PC-3 (cell line): ENCODE data around the gene SSUH2. TPM values are rescaled to one million over a fixed set of nuclear protein-coding genes. Genes with fewer than 3 reads are reported as not detected.
"Not testable (repeated sequence)": the region's sequence is repeated elsewhere in the genome, so short reads cannot be mapped to it uniquely, and the experiment has no call there.

ENCODE experiments used
- ATAC-seq: fragments of 200-7000 bp; cut with Tn5 transposase; 2 replicates; pipeline ENCODE4 v1.9.1; 2020; ENCODE audit warnings: mild to moderate bottlenecking, moderate library complexity
- BruUV-seq: library from RNA; stranded (reverse); fragments of 400-500 nt; replicated peaks from 2 replicates; lab custom pipeline; 2021; lab: Mats Ljungman, UMichigan
- CTCF ChIA-PET: fragments of 300-600 bp; sonication (Branson Sonifier 250); formaldehyde crosslinking; loops from one replicate; lab custom pipeline; 2022; ENCODE audit warnings: antibody characterized with exemption; lab: Charles Lee
- POLR2A ChIA-PET: fragments of 300-600 bp; sonication (Branson Sonifier 250); formaldehyde crosslinking; loops from one replicate; lab custom pipeline; 2022; ENCODE audit warnings: antibody characterized with exemption; ENCODE audit not compliant: unreplicated experiment; lab: Charles Lee
- DNase-seq: peaks from one replicate; pipeline ENCODE4 v3.0.0-alpha.2; 2015
- H2AFZ ChIP-seq: fragments of 300-600 bp; sonication (generic); 2 replicates; pipeline ENCODE4 v1.6.0; 2016; ENCODE audit warnings: antibody characterized with exemption, low read length
- H3F3A ChIP-seq: fragments of 300-600 bp; sonication (generic); one replicate; pipeline ENCODE4 v1.6.0; 2017; ENCODE audit warnings: antibody characterized with exemption, low read length, control low read depth, mild to moderate bottlenecking; ENCODE audit not compliant: unreplicated experiment
- H3K27ac ChIP-seq: fragments of 300-600 bp; sonication (generic); 2 replicates; pipeline ENCODE4 v1.5.1; 2016; ENCODE audit warnings: mild to moderate bottlenecking, low read length
- H3K27me3 ChIP-seq: fragments of 300-600 bp; sonication (generic); 2 replicates; pipeline ENCODE4 v1.6.1; 2016; ENCODE audit warnings: low read length, mixed read lengths
- H3K36me3 ChIP-seq: fragments of 300-600 bp; sonication (generic); 2 replicates; pipeline ENCODE4 v1.6.1; 2016; ENCODE audit warnings: low read depth, mixed run types, low read length, mixed read lengths
- H3K4me1 ChIP-seq: fragments of 300-600 bp; sonication (generic); 2 replicates; pipeline ENCODE4 v1.5.1; 2016; ENCODE audit warnings: low read length; ENCODE audit not compliant: insufficient read depth
- H3K4me2 ChIP-seq: fragments of 300-600 bp; sonication (generic); 2 replicates; pipeline ENCODE4 v1.6.0; 2016; ENCODE audit warnings: low read length
- H3K4me3 ChIP-seq: fragments of 300-600 bp; sonication (generic); 2 replicates; pipeline ENCODE4 v1.5.1; 2016; ENCODE audit warnings: mild to moderate bottlenecking, low read length, mixed read lengths
- H3K79me2 ChIP-seq: fragments of 300-600 bp; sonication (generic); 2 replicates; pipeline ENCODE4 v1.6.1; 2017; ENCODE audit warnings: low read length, mixed read lengths
- H3K9ac ChIP-seq: fragments of 300-600 bp; sonication (generic); 2 replicates; pipeline ENCODE4 v1.6.0; 2016; ENCODE audit warnings: mild to moderate bottlenecking, low read length
- H3K9me2 ChIP-seq: fragments of 300-600 bp; sonication (generic); replicated peaks from 2 replicates; pipeline ENCODE4 v1.6.1; 2016; ENCODE audit warnings: mixed run types, low read length, mixed read lengths
- H3K9me3 ChIP-seq: fragments of 300-600 bp; sonication (generic); 2 replicates; pipeline ENCODE4 v1.6.1; 2016; ENCODE audit warnings: low read length, mixed read lengths
- H4K20me1 ChIP-seq: fragments of 300-600 bp; sonication (generic); 2 replicates; pipeline ENCODE4 v1.6.1; 2016; ENCODE audit warnings: low read length, mixed read lengths
- CTCF ChIP-seq: fragments of 300-600 bp; sonication (generic); conservative IDR thresholded peaks from 2 replicates; pipeline ENCODE4 v1.5.1; 2017; ENCODE audit warnings: antibody characterized with exemption, low read depth, mild to moderate bottlenecking, low read length
- EZH2 ChIP-seq: fragments of 300-600 bp; sonication (generic); IDR thresholded peaks from one replicate; pipeline ENCODE4 v1.6.1; 2017; ENCODE audit warnings: antibody characterized with exemption, mild to moderate bottlenecking, low read length; ENCODE audit not compliant: unreplicated experiment
- EZH2phosphoT487 ChIP-seq: fragments of 300-600 bp; sonication (generic); IDR thresholded peaks from 2 replicates; pipeline ENCODE4 v1.6.1; 2018; ENCODE audit warnings: mild to moderate bottlenecking, antibody characterized with exemption, low read length, borderline replicate concordance
- intact Hi-C: fragments of 100-400 bp; cut with micrococcal nuclease; formaldehyde crosslinking; loops from 2 replicates; pipeline ENCODE4 v1.9.0; 2023
- total RNA-seq: library from RNA; depleted of rRNA; stranded (reverse); fragments of >200 nt; gene quantifications from 2 replicates; pipeline ENCODE4 v1.2.3, GENCODE V29; 2014

SSUH2 gene
- total RNA-seq, 1 experiment from 2014 or later: 0.44 TPM

- Histone ChIP-seq H3K27ac (no peak overlapping the region), H4K20me1 (no peaks in the 10 kb centered on the region), H3K4me2 (no peak overlapping the region), H3F3A (no peaks in the 10 kb centered on the region), H3K4me1 (peaks cover 32% of the 10 kb centered on the region), H3K36me3 (no peaks in the 10 kb centered on the region), H3K79me2 (no peaks in the 10 kb centered on the region), H3K9me2 (no peaks in the 10 kb centered on the region), H3K9ac (no peak overlapping the region), H3K27me3 (no peaks in the 10 kb centered on the region), H3K4me3 (no peak overlapping the region), H2AFZ (no peak overlapping the region), H3K9me3 (no peaks in the 10 kb centered on the region)
- ChIA-PET CTCF (no interaction called here), POLR2A (no interaction called here)
- no peak for DNase-seq
- no TSS peak for BruUV-seq
- TF ChIP-seq CTCF (no peak), EZH2 (no peak)
- intact Hi-C loops: no loop called here
- ATAC-seq: no peak
Observed at GRCh38 chr3:8678751-8679150, 34.2 kb upstream of the SSUH2 start.

DNA sequence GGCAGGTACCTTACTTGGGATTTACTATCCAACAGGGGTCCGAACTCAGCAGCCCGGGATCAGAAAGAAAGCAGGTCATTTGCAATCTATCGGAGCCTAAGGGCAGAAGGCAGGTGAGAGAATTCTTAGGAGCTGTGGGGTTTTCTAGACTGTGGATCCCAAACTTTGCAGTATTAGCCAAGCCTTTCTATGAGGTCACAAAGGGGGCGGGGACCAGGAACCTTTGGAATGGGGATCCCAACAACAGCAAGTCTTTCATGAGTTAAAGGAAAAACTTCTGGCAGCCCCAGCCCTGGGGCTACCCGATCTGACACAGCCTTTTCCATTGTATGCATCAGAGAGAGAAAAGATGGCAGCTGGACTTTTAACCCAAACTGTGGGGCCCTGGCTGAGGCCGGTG lies 32.7 kb upstream of the SSUH2 start:
- H3K27me3 ChIP-seq, DNase-seq, CTCF ChIA-PET, H3K79me2 ChIP-seq, H3F3A ChIP-seq, POLR2A ChIA-PET, intact Hi-C loops, H3K4me2 ChIP-seq, ATAC-seq, H2AFZ ChIP-seq, H3K36me3 ChIP-seq, H3K9me2 ChIP-seq, H3K4me3 ChIP-seq, BruUV-seq, H3K9me3 ChIP-seq, H3K27ac ChIP-seq, H4K20me1 ChIP-seq, H3K9ac ChIP-seq: not testable (repeated sequence)
- peaks cover 19% of the 10 kb centered on the region for H3K4me1 ChIP-seq

DNA sequence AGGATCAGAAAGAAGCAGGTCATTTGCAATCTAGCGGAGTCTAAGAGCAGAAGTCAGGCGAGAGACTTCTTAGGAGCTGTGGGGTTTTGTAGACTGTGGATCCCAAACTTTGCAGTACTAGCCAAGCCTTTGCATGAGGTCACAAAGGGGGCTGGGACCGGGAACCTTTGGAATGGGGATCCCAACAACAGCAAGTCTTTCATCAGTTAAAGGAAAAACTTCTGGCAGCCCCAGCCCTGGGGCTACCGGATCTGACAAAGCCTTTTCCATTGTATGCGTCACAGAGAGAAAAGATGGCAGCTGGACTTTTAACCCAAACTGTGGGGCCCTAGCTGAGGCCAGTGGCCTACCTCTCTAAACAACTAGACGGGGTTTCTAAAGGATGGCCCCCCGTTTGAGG lies 31.0 kb upstream of the SSUH2 start:
- H3F3A ChIP-seq, DNase-seq, H2AFZ ChIP-seq, H3K4me2 ChIP-seq, POLR2A ChIA-PET, H4K20me1 ChIP-seq, intact Hi-C loops, H3K9me2 ChIP-seq, H3K9me3 ChIP-seq, H3K27me3 ChIP-seq, H3K36me3 ChIP-seq, ATAC-seq, H3K79me2 ChIP-seq, H3K27ac ChIP-seq, CTCF ChIA-PET, H3K9ac ChIP-seq, BruUV-seq, H3K4me3 ChIP-seq: not testable (repeated sequence)
- peaks cover 14% of the 10 kb centered on the region for H3K4me1 ChIP-seq

- ATAC-seq (no peak), DNase-seq (no peak)
- H3K36me3 ChIP-seq: no peaks in the 10 kb centered on the region
- ChIA-PET CTCF (no interaction called here), POLR2A (no interaction called here)
- no peaks in the 10 kb centered on the region for H3F3A ChIP-seq
- no peaks in the 10 kb centered on the region for H3K79me2 ChIP-seq
- no peaks in the 10 kb centered on the region for H3K9me2 ChIP-seq
- H3K27me3 ChIP-seq: no peaks in the 10 kb centered on the region
- no peak overlapping the region for H3K4me2 ChIP-seq
- H4K20me1 ChIP-seq: no peaks in the 10 kb centered on the region
- no peak overlapping the region for H3K4me3 ChIP-seq
- no peaks in the 10 kb centered on the region for H3K4me1 ChIP-seq
- no peak overlapping the region for H3K9ac ChIP-seq
- BruUV-seq: no TSS peak
- H3K9me3 ChIP-seq: no peaks in the 10 kb centered on the region
- no peak overlapping the region for H3K27ac ChIP-seq
- H2AFZ ChIP-seq: no peak overlapping the region
- intact Hi-C loops: no loop called here
- TF ChIP-seq EZH2phosphoT487: no peak
- TF ChIP-seq CTCF: no peak
- no peak for TF ChIP-seq EZH2
Observed at GRCh38 chr3:8673083-8673737, 28.6 kb upstream of the SSUH2 start.
